Liver (tissue), 9 donors: Measurements from ENCODE around the gene SMCO3. TPM values are rescaled to one million over a fixed set of nuclear protein-coding genes. Genes with fewer than 3 reads are reported as not detected.

Source experiments
- DNase-seq: peaks from one replicate; pipeline ENCODE4 v3.0.0-alpha.2; 2017; ENCODE audit warnings: low spot score
- H3K27ac ChIP-seq, 2 donors: one replicate each; pipeline ENCODE4 v1.7.0; 2013; ENCODE audit warnings: inconsistent platforms in 2 of 2, low read length in 2 of 2, control low read depth in 1 of 2, low read depth in 1 of 2, mild to moderate bottlenecking in 1 of 2
- H3K27me3 ChIP-seq, 4 donors: one replicate each; pipeline versions ENCODE4 v1.6.1 to v1.7.0; 2013; ENCODE audit warnings: low read length in 3 of 4, inconsistent platforms in 1 of 4, mild to moderate bottlenecking in 1 of 4, moderate library complexity in 1 of 4; ENCODE audit not compliant: control insufficient read depth in 4 of 4, insufficient read depth in 4 of 4
- H3K36me3 ChIP-seq, 4 donors: one replicate each; pipeline versions ENCODE4 v1.6.1 to v1.7.0; 2013; ENCODE audit warnings: low read length in 3 of 4, mild to moderate bottlenecking in 3 of 4, low read depth in 1 of 4, moderate library complexity in 1 of 4; ENCODE audit not compliant: control insufficient read depth in 4 of 4, insufficient read depth in 3 of 4
- H3K4me1 ChIP-seq, 4 donors: one replicate each; pipeline versions ENCODE4 v1.6.1 to v1.7.0; 2013; ENCODE audit warnings: low read length in 3 of 4, mild to moderate bottlenecking in 3 of 4, moderate library complexity in 1 of 4; ENCODE audit not compliant: control insufficient read depth in 4 of 4, insufficient read depth in 4 of 4
- H3K4me3 ChIP-seq, 3 donors: one replicate each; pipeline versions ENCODE4 v1.6.1 to v1.7.0; 2013; ENCODE audit warnings: low read length in 3 of 3, control low read depth in 1 of 3, low read depth in 1 of 3, mild to moderate bottlenecking in 1 of 3
- H3K9ac ChIP-seq, 2 donors: one replicate each; pipeline ENCODE4 v1.7.0; 2013; ENCODE audit warnings: low read length in 2 of 2, mild to moderate bottlenecking in 2 of 2, moderate library complexity in 2 of 2, control low read depth in 1 of 2, low read depth in 1 of 2
- H3K9me3 ChIP-seq, 4 donors: one replicate each; pipeline versions ENCODE4 v1.6.1 to v1.7.0; 2013; ENCODE audit warnings: low read length in 3 of 4; ENCODE audit not compliant: control insufficient read depth in 4 of 4
- ATF3 ChIP-seq: IDR thresholded peaks from 2 replicates; pipeline ENCODE4 v1.6.1; 2016; ENCODE audit warnings: antibody characterized with exemption
- CTCF ChIP-seq: fragments of 150-350 bp; IDR thresholded peaks from 2 replicates; pipeline ENCODE4 v1.5.1; 2017; ENCODE audit warnings: improper control_type of control experiment, low read depth, low read length; ENCODE audit not compliant: missing input control
- EGR1 ChIP-seq, 2 donors: IDR thresholded peaks; 2 replicates each; pipeline ENCODE4 v1.6.1; 2016 to 2018; ENCODE audit warnings: antibody characterized with exemption in 2 of 2, low read depth in 2 of 2
- FOXA1 ChIP-seq: IDR thresholded peaks from 2 replicates; pipeline ENCODE4 v1.6.1; 2016; ENCODE audit warnings: antibody characterized with exemption
- FOXA2 ChIP-seq: IDR thresholded peaks from 2 replicates; pipeline ENCODE4 v1.6.1; 2016; ENCODE audit warnings: antibody characterized with exemption
- GABPA ChIP-seq, 2 donors: IDR thresholded peaks in 1 of 2; conservative IDR thresholded peaks in 1 of 2; 2 replicates each; pipeline ENCODE4 v1.6.1; 2016; ENCODE audit warnings: antibody characterized with exemption in 2 of 2, mild to moderate bottlenecking in 1 of 2, moderate library complexity in 1 of 2
- HNF4A ChIP-seq, 2 donors: conservative IDR thresholded peaks; 2 replicates each; pipeline ENCODE4 v1.6.1; 2016; ENCODE audit warnings: antibody characterized with exemption in 2 of 2, mild to moderate bottlenecking in 2 of 2
- JUND ChIP-seq, 2 donors: IDR thresholded peaks; 2 replicates each; pipeline ENCODE4 v1.6.1; 2016; ENCODE audit warnings: antibody characterized with exemption in 2 of 2
- MAX ChIP-seq: IDR thresholded peaks from 2 replicates; pipeline ENCODE4 v1.6.1; 2016; ENCODE audit warnings: antibody characterized with exemption
- NR2F2 ChIP-seq: IDR thresholded peaks from 2 replicates; pipeline ENCODE4 v1.6.1; 2016; ENCODE audit warnings: antibody characterized with exemption
- REST ChIP-seq: IDR thresholded peaks from 2 replicates; pipeline ENCODE4 v1.6.1; 2016; ENCODE audit warnings: antibody characterized with exemption, mild to moderate bottlenecking
- RXRA ChIP-seq, 2 donors: IDR thresholded peaks; 2 replicates each; pipeline ENCODE4 v1.6.1; 2017 to 2018; ENCODE audit warnings: antibody characterized with exemption in 2 of 2, mild to moderate bottlenecking in 1 of 2
- YY1 ChIP-seq: IDR thresholded peaks from 2 replicates; pipeline ENCODE4 v1.6.1; 2016; ENCODE audit warnings: antibody characterized with exemption, mild to moderate bottlenecking
- ZBTB33 ChIP-seq: IDR thresholded peaks from 2 replicates; pipeline ENCODE4 v1.6.1; 2016; ENCODE audit warnings: antibody characterized with exemption
- WGBS: extraction: QIAGEN DNeasy Blood & Tissue Kit; methylation state at CpG from one replicate; pipeline ENCODE4 v1.1.7; 2013; 5-methylcytosine and 5-hydroxymethylcytosine counted together
- polyA plus RNA-seq, 2 donors: library from polyadenylated mRNA; stranded (reverse) in 1 of 2; unstranded in 1 of 2; fragments of 200-250 nt in 1 of 2; fragments of >200 nt in 1 of 2; fragmentation: Nextera tagmentation in 1 of 2; extraction: Ambion mirVana in 1 of 2; gene quantifications; one replicate each; pipeline versions ENCODE4 v1.2.1 to v1.2.3, GENCODE V29; 2013 to 2015
- total RNA-seq, 2 donors: library from RNA; depleted of rRNA; stranded (reverse); fragments of >200 nt; gene quantifications; one replicate each; pipeline ENCODE4 v1.2.3, GENCODE V29; 2014
- donor health status: healthy.
- donor health status: healthy.
- donor health status: healthy.
- donor health status: healthy.
- donor health status: healthy.

Gene SMCO3
- total and polyA plus RNA-seq, 4 donors: 0.17 to 0.93 (median 0.56) TPM

- TF ChIP-seq MAX (peak; percentile 80), CTCF (no peak), FOXA1 (peak; percentile 42), RXRA (IDR thresholded peaks at IDR 0.05) (peak; percentile 72 to 86), NR2F2 (peak; percentile 78), HNF4A (conservative IDR thresholded peaks at IDR 0.05) (peak; percentile 69 to 81)
Observed at GRCh38 chr12:14841761-14842160, 27.8 kb upstream of the SMCO3 start (continued).

GRCh38 chr12:14840616-14841015 lies 26.6 kb upstream of the SMCO3 start:
- peaks cover 6 to 50% (median 25%) of the 10 kb centered on the region in 4 donors for H3K4me1 ChIP-seq
- DNase-seq: no peak
- peak overlapping the region in 2 of 3 donors; percentile 0 to 62 for H3K4me3 ChIP-seq
- peaks cover 0 to 12% (median 1%) of the 10 kb centered on the region in 4 donors for H3K36me3 ChIP-seq
- peak overlapping the region; percentile 82 to 87 for H3K27ac ChIP-seq
- no peaks in the 10 kb centered on the region for H3K27me3 ChIP-seq
- no peaks in the 10 kb centered on the region for H3K9me3 ChIP-seq
- 55% methylated on average over 4 of the region's 4 CpGs for WGBS
- H3K9ac ChIP-seq: no peak overlapping the region
- TF ChIP-seq YY1 (peak; percentile 69), JUND (IDR thresholded peaks at IDR 0.05) (no peak), FOXA2 (peak; percentile 18), RXRA (IDR thresholded peaks at IDR 0.05) (peak in 1 of 2 donors; percentile 5)

GRCh38 chr12:14839262-14839661 lies 25.3 kb upstream of the SMCO3 start:
- Histone ChIP-seq H3K4me3 (no peak overlapping the region), H3K36me3 (peaks cover 0 to 12% (median 1%) of the 10 kb centered on the region in 4 donors), H3K4me1 (peaks cover 6 to 56% (median 29%) of the 10 kb centered on the region in 4 donors), H3K9me3 (no peaks in the 10 kb centered on the region), H3K27ac (no peak overlapping the region), H3K27me3 (no peaks in the 10 kb centered on the region), H3K9ac (no peak overlapping the region)
- 99% methylated on average over 1 of the region's 1 CpG for WGBS
- no peak for DNase-seq
- TF ChIP-seq ZBTB33 (no peak), GABPA (IDR thresholded peaks at IDR 0.05 in 1 of 2, conservative IDR thresholded peaks at IDR 0.05 in 1 of 2) (no peak), NR2F2 (no peak), REST (no peak), RXRA (IDR thresholded peaks at IDR 0.05) (no peak), MAX (no peak), ATF3 (no peak), YY1 (no peak), FOXA2 (no peak), EGR1 (IDR thresholded peaks at IDR 0.05; ENCODE audit: low read depth in 2 of 2) (no peak)
